ENCODE measurements around the gene ARHGAP28.

The ARHGAP28 gene

GRCh38 chr18:6729247-6730091, at the start of gene ARHGAP28:
ARHGAP28 (plus strand) TSS chr18:6729716; CDS start chr18:6729822, 106 bp downstream.
- Histone ChIP-seq H3K27me3 (ENCODE audit: control insufficient read depth, insufficient read depth, low read length) (no peaks in the 10 kb centered on the region), H3K4me1 (ENCODE audit: control insufficient read depth, insufficient read depth, low read length) (peaks cover 5% of the 10 kb centered on the region; the same call in 1 of the 2 replicates), H3K27ac (ENCODE audit: low read length) (no peak within 1 kb of the TSS), H3K4me3 (ENCODE audit: low read length) (peak within 1 kb of the TSS; percentile 81; the same call in 1 of the 2 replicates), H3K9me3 (ENCODE audit: control insufficient read depth, insufficient read depth, low read length) (no peaks in the 10 kb centered on the region), H3K36me3 (ENCODE audit: control insufficient read depth, insufficient read depth, low read length) (no peaks in the 10 kb centered on the region)
- peak; percentile 54 for DNase-seq (ENCODE audit: low read depth, low spot score)
- no CpG with 5 or more reads among the region's 96 CpGs for WGBS (ENCODE audit: insufficient coverage, insufficient read length)

- H3K27me3 ChIP-seq (ENCODE audit: control insufficient read depth, insufficient read depth, low read length) = no peaks in the 10 kb centered on the region
- no peaks in the 10 kb centered on the region for H3K9me3 ChIP-seq (ENCODE audit: control insufficient read depth, insufficient read depth, low read length)
- no peak overlapping the region for H3K4me3 ChIP-seq (ENCODE audit: low read length)
- H3K36me3 ChIP-seq (ENCODE audit: control insufficient read depth, insufficient read depth, low read length) = no peaks in the 10 kb centered on the region
- no peaks in the 10 kb centered on the region for H3K4me1 ChIP-seq (ENCODE audit: control insufficient read depth, insufficient read depth, low read length)
- no CpG with 5 or more reads among the region's 1 CpG for WGBS (ENCODE audit: insufficient coverage, insufficient read length)
- DNase-seq (ENCODE audit: low read depth, low spot score) = no peak
- no peak overlapping the region for H3K27ac ChIP-seq (ENCODE audit: low read length)
Measured at GRCh38 chr18:6681331-6681875, 48.1 kb upstream of the ARHGAP28 start.

- Histone ChIP-seq H3K27ac (ENCODE audit: low read length) (no peak overlapping the region), H3K36me3 (ENCODE audit: control insufficient read depth, insufficient read depth, low read length) (no peaks in the 10 kb centered on the region), H3K4me3 (ENCODE audit: low read length) (no peak overlapping the region), H3K27me3 (ENCODE audit: control insufficient read depth, insufficient read depth, low read length) (no peaks in the 10 kb centered on the region), H3K4me1 (ENCODE audit: control insufficient read depth, insufficient read depth, low read length) (no peaks in the 10 kb centered on the region), H3K9me3 (ENCODE audit: control insufficient read depth, insufficient read depth, low read length) (no peaks in the 10 kb centered on the region)
- WGBS (ENCODE audit: insufficient coverage, insufficient read length) = no CpG with 5 or more reads among the region's 14 CpGs
- no peak for DNase-seq (ENCODE audit: low read depth, low spot score)
Measured at GRCh38 chr18:6682437-6683111, 46.9 kb upstream of the ARHGAP28 start.

GRCh38 chr18:6683112-6683876, 46.2 kb upstream of the ARHGAP28 start:
- H3K27me3 ChIP-seq (ENCODE audit: control insufficient read depth, insufficient read depth, low read length) = no peaks in the 10 kb centered on the region
- no peaks in the 10 kb centered on the region for H3K9me3 ChIP-seq (ENCODE audit: control insufficient read depth, insufficient read depth, low read length)
- no peak overlapping the region for H3K4me3 ChIP-seq (ENCODE audit: low read length)
- no peaks in the 10 kb centered on the region for H3K36me3 ChIP-seq (ENCODE audit: control insufficient read depth, insufficient read depth, low read length)
- no peaks in the 10 kb centered on the region for H3K4me1 ChIP-seq (ENCODE audit: control insufficient read depth, insufficient read depth, low read length)
- no peak overlapping the region for H3K27ac ChIP-seq (ENCODE audit: low read length)
- WGBS (ENCODE audit: insufficient coverage, insufficient read length) = 100% methylated on average over 1 of the region's 25 CpGs
- DNase-seq (ENCODE audit: low read depth, low spot score) = no peak

- H3K36me3 ChIP-seq (ENCODE audit: control insufficient read depth, insufficient read depth, low read length) = no peaks in the 10 kb centered on the region
- H3K27me3 ChIP-seq (ENCODE audit: control insufficient read depth, insufficient read depth, low read length) = no peaks in the 10 kb centered on the region
- no peak for DNase-seq (ENCODE audit: low read depth, low spot score)
- H3K4me3 ChIP-seq (ENCODE audit: low read length) = no peak overlapping the region
- H3K4me1 ChIP-seq (ENCODE audit: control insufficient read depth, insufficient read depth, low read length) = 0 out of 2 replicates have a peak, but pooled peaks cover 1% of the 10 kb centered on the region
- H3K27ac ChIP-seq (ENCODE audit: low read length) = no peak overlapping the region
- no peaks in the 10 kb centered on the region for H3K9me3 ChIP-seq (ENCODE audit: control insufficient read depth, insufficient read depth, low read length)
Measured at GRCh38 chr18:6687676-6688075, 41.8 kb upstream of the ARHGAP28 start.

- Histone ChIP-seq H3K27ac (ENCODE audit: low read length) (no peak overlapping the region), H3K9me3 (ENCODE audit: control insufficient read depth, insufficient read depth, low read length) (no peaks in the 10 kb centered on the region), H3K4me1 (ENCODE audit: control insufficient read depth, insufficient read depth, low read length) (no peaks in the 10 kb centered on the region), H3K36me3 (ENCODE audit: control insufficient read depth, insufficient read depth, low read length) (no peaks in the 10 kb centered on the region), H3K4me3 (ENCODE audit: low read length) (no peak overlapping the region), H3K27me3 (ENCODE audit: control insufficient read depth, insufficient read depth, low read length) (no peaks in the 10 kb centered on the region)
- DNase-seq (ENCODE audit: low read depth, low spot score) = no peak
- no CpG with 5 or more reads among the region's 1 CpG for WGBS (ENCODE audit: insufficient coverage, insufficient read length)
Measured at GRCh38 chr18:6708890-6709289, 20.6 kb upstream of the ARHGAP28 start.

- Histone ChIP-seq H3K4me1 (ENCODE audit: control insufficient read depth, insufficient read depth, low read length) (no peaks in the 10 kb centered on the region), H3K27ac (ENCODE audit: low read length) (no peak overlapping the region), H3K27me3 (ENCODE audit: control insufficient read depth, insufficient read depth, low read length) (no peaks in the 10 kb centered on the region), H3K4me3 (ENCODE audit: low read length) (no peak overlapping the region), H3K36me3 (ENCODE audit: control insufficient read depth, insufficient read depth, low read length) (no peaks in the 10 kb centered on the region), H3K9me3 (ENCODE audit: control insufficient read depth, insufficient read depth, low read length) (no peaks in the 10 kb centered on the region)
- DNase-seq (ENCODE audit: low read depth, low spot score) = no peak
- no CpG with 5 or more reads among the region's 1 CpG for WGBS (ENCODE audit: insufficient coverage, insufficient read length)
Measured at GRCh38 chr18:6711467-6711866, 18.0 kb upstream of the ARHGAP28 start.

- WGBS (ENCODE audit: insufficient coverage, insufficient read length) = no CpG with 5 or more reads among the region's 1 CpG
- Histone ChIP-seq H3K27me3 (ENCODE audit: control insufficient read depth, insufficient read depth, low read length) (no peaks in the 10 kb centered on the region), H3K27ac (ENCODE audit: low read length) (no peak overlapping the region), H3K9me3 (ENCODE audit: control insufficient read depth, insufficient read depth, low read length) (no peaks in the 10 kb centered on the region), H3K36me3 (ENCODE audit: control insufficient read depth, insufficient read depth, low read length) (no peaks in the 10 kb centered on the region), H3K4me1 (ENCODE audit: control insufficient read depth, insufficient read depth, low read length) (no peaks in the 10 kb centered on the region), H3K4me3 (ENCODE audit: low read length) (no peak overlapping the region)
- DNase-seq (ENCODE audit: low read depth, low spot score) = no peak
Measured at GRCh38 chr18:6712401-6712800, 17.1 kb upstream of the ARHGAP28 start.

GRCh38 chr18:6714010-6714409, 15.5 kb upstream of the ARHGAP28 start:
- Histone ChIP-seq H3K27me3 (ENCODE audit: control insufficient read depth, insufficient read depth, low read length) (no peaks in the 10 kb centered on the region), H3K9me3 (ENCODE audit: control insufficient read depth, insufficient read depth, low read length) (no peaks in the 10 kb centered on the region), H3K4me3 (ENCODE audit: low read length) (no peak overlapping the region), H3K36me3 (ENCODE audit: control insufficient read depth, insufficient read depth, low read length) (no peaks in the 10 kb centered on the region), H3K27ac (ENCODE audit: low read length) (no peak overlapping the region), H3K4me1 (ENCODE audit: control insufficient read depth, insufficient read depth, low read length) (no peaks in the 10 kb centered on the region)
- no peak for DNase-seq (ENCODE audit: low read depth, low spot score)
- no CpG with 5 or more reads among the region's 2 CpGs for WGBS (ENCODE audit: insufficient coverage, insufficient read length)

GRCh38 chr18:6718267-6718666, 11.2 kb upstream of the ARHGAP28 start:
- no peaks in the 10 kb centered on the region for H3K36me3 ChIP-seq (ENCODE audit: control insufficient read depth, insufficient read depth, low read length)
- H3K27me3 ChIP-seq (ENCODE audit: control insufficient read depth, insufficient read depth, low read length) = no peaks in the 10 kb centered on the region
- no CpG with 5 or more reads among the region's 2 CpGs for WGBS (ENCODE audit: insufficient coverage, insufficient read length)
- no peak overlapping the region for H3K4me3 ChIP-seq (ENCODE audit: low read length)
- H3K4me1 ChIP-seq (ENCODE audit: control insufficient read depth, insufficient read depth, low read length) = no peaks in the 10 kb centered on the region
- H3K9me3 ChIP-seq (ENCODE audit: control insufficient read depth, insufficient read depth, low read length) = no peaks in the 10 kb centered on the region
- no peak overlapping the region for H3K27ac ChIP-seq (ENCODE audit: low read length)
- no peak for DNase-seq (ENCODE audit: low read depth, low spot score)
